Measurements from ENCODE around the gene ARHGAP23. TPM values are rescaled to one million over a fixed set of nuclear protein-coding genes. Genes with fewer than 3 reads are reported as not detected.

ARHGAP23 gene
- total RNA-seq, 4 donors from 2014 or later, result 2.6 to 119 (median 15.2) TPM

DNA sequence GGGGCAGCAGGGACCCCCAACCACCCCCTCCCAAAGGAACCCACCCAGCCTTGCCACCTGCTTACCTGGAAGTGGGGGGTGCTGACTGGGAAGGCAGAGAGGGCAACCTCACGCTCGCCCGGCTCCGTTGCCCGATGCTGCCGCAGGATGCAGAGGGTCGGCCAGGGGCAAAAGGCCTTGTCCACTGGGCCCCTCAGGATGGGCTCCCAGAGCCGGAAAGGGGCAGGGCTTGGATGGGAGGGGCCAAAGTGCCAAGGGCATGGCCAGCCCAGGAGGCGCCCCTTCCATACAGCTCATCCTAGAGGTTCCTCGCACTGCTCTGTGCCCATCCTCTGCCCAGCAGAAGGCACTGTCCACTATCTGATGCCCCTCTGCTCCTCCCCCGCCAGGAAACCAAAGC, 118.1 kb downstream of the ARHGAP23 start:
- Histone ChIP-seq H3K36me3 (no peaks in the 10 kb centered on the region), H3K4me1 (no peaks in the 10 kb centered on the region), H3K9me3 (no peaks in the 10 kb centered on the region), H3K27me3 (no peaks in the 10 kb centered on the region), H3K27ac (no peak overlapping the region), H3K4me3 (no peak overlapping the region)
- intact Hi-C loops (cut with DNase I; ENCODE audit: low total_unique reads), result no loop called here
- no peak for DNase-seq
- TF ChIP-seq, protein P1, sequence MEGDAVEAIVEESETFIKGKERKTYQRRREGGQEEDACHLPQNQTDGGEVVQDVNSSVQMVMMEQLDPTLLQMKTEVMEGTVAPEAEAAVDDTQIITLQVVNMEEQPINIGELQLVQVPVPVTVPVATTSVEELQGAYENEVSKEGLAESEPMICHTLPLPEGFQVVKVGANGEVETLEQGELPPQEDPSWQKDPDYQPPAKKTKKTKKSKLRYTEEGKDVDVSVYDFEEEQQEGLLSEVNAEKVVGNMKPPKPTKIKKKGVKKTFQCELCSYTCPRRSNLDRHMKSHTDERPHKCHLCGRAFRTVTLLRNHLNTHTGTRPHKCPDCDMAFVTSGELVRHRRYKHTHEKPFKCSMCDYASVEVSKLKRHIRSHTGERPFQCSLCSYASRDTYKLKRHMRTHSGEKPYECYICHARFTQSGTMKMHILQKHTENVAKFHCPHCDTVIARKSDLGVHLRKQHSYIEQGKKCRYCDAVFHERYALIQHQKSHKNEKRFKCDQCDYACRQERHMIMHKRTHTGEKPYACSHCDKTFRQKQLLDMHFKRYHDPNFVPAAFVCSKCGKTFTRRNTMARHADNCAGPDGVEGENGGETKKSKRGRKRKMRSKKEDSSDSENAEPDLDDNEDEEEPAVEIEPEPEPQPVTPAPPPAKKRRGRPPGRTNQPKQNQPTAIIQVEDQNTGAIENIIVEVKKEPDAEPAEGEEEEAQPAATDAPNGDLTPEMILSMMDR (IDR thresholded peaks at IDR 0.05), result no peak
- no peak for TF ChIP-seq POLR2A (IDR thresholded peaks at IDR 0.05)

DNA sequence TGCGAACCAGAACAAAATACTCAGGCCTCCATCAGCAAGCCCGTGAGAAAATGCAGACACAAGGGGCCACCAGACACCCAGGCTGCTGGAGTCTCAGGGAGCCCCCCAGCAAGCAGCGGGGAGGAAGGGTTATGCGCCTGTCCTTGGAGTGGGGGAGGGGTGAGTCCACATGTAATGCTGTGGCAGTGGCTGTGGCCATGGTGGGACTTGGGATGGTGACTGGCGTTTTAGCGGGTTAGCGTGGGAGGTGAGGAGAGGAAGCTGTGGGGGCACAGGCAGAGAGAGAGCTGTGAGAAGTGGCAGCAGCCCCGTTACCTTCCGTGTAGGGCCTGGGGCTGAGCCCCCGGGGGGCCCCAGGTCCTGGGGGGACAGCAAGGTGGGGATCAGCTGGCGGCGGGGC, 119.2 kb downstream of the ARHGAP23 start:
- H3K9me3 ChIP-seq, result no peaks in the 10 kb centered on the region
- H3K4me1 ChIP-seq, result no peaks in the 10 kb centered on the region
- H3K4me3 ChIP-seq, result no peak overlapping the region
- H3K27ac ChIP-seq, result no peak overlapping the region
- no peaks in the 10 kb centered on the region for H3K27me3 ChIP-seq
- H3K36me3 ChIP-seq, result no peaks in the 10 kb centered on the region
- no peak for DNase-seq
- TF ChIP-seq, protein P1 (IDR thresholded peaks at IDR 0.05), result no peak
- TF ChIP-seq POLR2A (IDR thresholded peaks at IDR 0.05), result no peak
- intact Hi-C loops (cut with DNase I; ENCODE audit: low total_unique reads), result no loop called here

DNA sequence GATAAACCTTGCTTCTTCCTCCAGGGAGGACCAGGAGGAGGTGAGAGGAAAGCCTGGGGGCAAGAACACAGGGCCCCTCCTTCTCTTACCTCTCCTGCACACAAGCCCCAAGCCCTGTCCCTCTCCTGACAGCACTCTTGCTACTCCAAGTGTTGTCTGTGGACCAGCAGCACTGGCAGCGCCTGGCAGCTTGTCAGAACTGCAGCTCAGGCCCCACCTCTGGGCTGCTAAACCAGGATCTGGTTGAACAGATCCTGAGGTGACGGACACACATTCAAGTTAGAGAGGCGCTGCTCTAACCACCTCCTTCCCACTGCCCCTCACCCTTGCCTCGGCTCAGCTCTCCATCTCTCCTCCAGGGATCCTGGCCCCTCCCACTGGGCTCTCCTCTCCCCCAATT, 121.0 kb downstream of the ARHGAP23 start:
- H3K27ac ChIP-seq, result no peak overlapping the region
- no peak for DNase-seq
- no peak overlapping the region for H3K4me3 ChIP-seq
- no peaks in the 10 kb centered on the region for H3K27me3 ChIP-seq
- H3K4me1 ChIP-seq, result no peaks in the 10 kb centered on the region
- TF ChIP-seq, protein P1 (IDR thresholded peaks at IDR 0.05), result no peak
- TF ChIP-seq POLR2A (IDR thresholded peaks at IDR 0.05), result no peak
- intact Hi-C loops (cut with DNase I; ENCODE audit: low total_unique reads), result no loop called here
- H3K36me3 ChIP-seq, result no peaks in the 10 kb centered on the region
- H3K9me3 ChIP-seq, result no peaks in the 10 kb centered on the region

- DNase-seq, result no peak
- Histone ChIP-seq H3K27ac (no peak overlapping the region), H3K36me3 (no peaks in the 10 kb centered on the region), H3K4me3 (no peak overlapping the region), H3K4me1 (no peaks in the 10 kb centered on the region), H3K27me3 (no peaks in the 10 kb centered on the region), H3K9me3 (no peaks in the 10 kb centered on the region)
- TF ChIP-seq, protein P1 (IDR thresholded peaks at IDR 0.05), result no peak
- TF ChIP-seq POLR2A (IDR thresholded peaks at IDR 0.05), result no peak
- intact Hi-C loops (cut with DNase I; ENCODE audit: low total_unique reads), result no loop called here
Observed at GRCh38 chr17:38550661-38551060, 122.4 kb downstream of the ARHGAP23 start.

- intact Hi-C loops (cut with DNase I; ENCODE audit: low total_unique reads), result no loop called here
- H3K27me3 ChIP-seq, result no peaks in the 10 kb centered on the region
Observed at GRCh38 chr17:38551121-38551520, 122.9 kb downstream of the ARHGAP23 start.

More at GRCh38 chr17:38551121-38551520, 122.9 kb downstream of the ARHGAP23 start:
- no peaks in the 10 kb centered on the region for H3K36me3 ChIP-seq
- no peaks in the 10 kb centered on the region for H3K9me3 ChIP-seq
- H3K27ac ChIP-seq, result no peak overlapping the region
- no peak for DNase-seq
- TF ChIP-seq, protein P1 (IDR thresholded peaks at IDR 0.05), result no peak
- no peak for TF ChIP-seq POLR2A (IDR thresholded peaks at IDR 0.05)
- no peak overlapping the region for H3K4me3 ChIP-seq
- H3K4me1 ChIP-seq, result no peaks in the 10 kb centered on the region
